BE2C (cell line): ENCODE measurements around the gene MFAP3. TPM values are rescaled to one million over a fixed set of nuclear protein-coding genes. Genes with fewer than 3 reads are reported as not detected.
A peak's percentile ranks its signal among the peaks of the same experiment; 100 is the strongest.

Experiments used
- DNase-seq: peaks from one replicate; pipeline ENCODE4 v3.0.0-alpha.2; 2020
- H3K27me3 ChIP-seq: fragments of 250-450 bp; sonication (Bioruptor Pico); 2 replicates; pipeline ENCODE4 v1.5.1; 2020; ENCODE audit warnings: mild to moderate bottlenecking
- H3K36me3 ChIP-seq: fragments of 250-450 bp; sonication (Bioruptor Pico); 2 replicates; pipeline ENCODE4 v1.5.1; 2020; ENCODE audit warnings: mild to moderate bottlenecking
- H3K4me1 ChIP-seq: fragments of 250-450 bp; sonication (Bioruptor Pico); 2 replicates; pipeline ENCODE4 v1.5.1; 2020
- H3K4me3 ChIP-seq: 2 replicates; pipeline ENCODE4 v1.5.1; 2011; ENCODE audit warnings: low read depth, low read length
- H3K9me3 ChIP-seq: fragments of 250-450 bp; sonication (Bioruptor Pico); 2 replicates; pipeline ENCODE4 v1.5.1; 2020
- CTCF ChIP-seq: IDR thresholded peaks from 2 replicates; pipeline ENCODE4 v1.5.1; 2012; ENCODE audit warnings: mild to moderate bottlenecking, low read depth, low read length
- polyA plus RNA-seq: library from polyadenylated mRNA; unstranded; fragments of >200 nt; gene quantifications from one replicate; pipeline ENCODE4 v1.2.1, GENCODE V29; 2012; ENCODE audit warnings: low read depth, missing spikeins; ENCODE audit not compliant: insufficient read length, insufficient read depth

MFAP3 gene
- polyA plus RNA-seq = 22.1 TPM

GRCh38 chr5:154038707-154039457 lies at the start of gene MFAP3, which contains the start of gene FAM114A2:
MFAP3 (plus strand) TSS chr5:154038967; CDS start chr5:154049723, 10,756 bp downstream.
FAM114A2 (minus strand) TSS chr5:154038910; CDS start chr5:154034953, 3,957 bp downstream.
- TF ChIP-seq CTCF = no peak

DNA sequence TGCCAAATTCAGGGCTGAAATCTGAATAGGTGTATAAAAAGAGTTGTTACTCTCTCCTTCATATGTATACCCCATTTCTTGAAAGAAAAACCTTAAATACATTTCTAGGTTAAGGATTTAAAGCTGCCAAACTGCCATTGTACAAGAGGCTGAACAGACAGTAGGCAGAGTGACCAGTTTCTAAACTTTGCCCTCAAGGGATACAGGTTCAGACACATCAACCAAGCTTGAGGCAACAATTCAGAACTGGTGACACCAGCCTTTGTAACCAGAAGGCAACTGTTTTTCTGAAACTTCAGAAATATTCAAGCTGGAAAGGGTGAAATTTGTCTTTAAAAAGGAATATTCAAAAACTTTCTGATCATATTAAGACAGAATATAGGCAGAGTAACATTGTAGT lies 47.6 kb upstream of the MFAP3 start:
- no peak for TF ChIP-seq CTCF
- H3K4me1 ChIP-seq = no peaks in the 10 kb centered on the region
- no peak for DNase-seq
- H3K4me3 ChIP-seq = no peak overlapping the region
- no peaks in the 10 kb centered on the region for H3K27me3 ChIP-seq
- H3K9me3 ChIP-seq = no peaks in the 10 kb centered on the region
- no peaks in the 10 kb centered on the region for H3K36me3 ChIP-seq

More at GRCh38 chr5:154038707-154039457, at the start of gene MFAP3, which contains the start of gene FAM114A2:
- peak; percentile 90 for DNase-seq
- Histone ChIP-seq H3K36me3 (no peaks in the 10 kb centered on the region), H3K4me3 (peak within 1 kb of the TSS; percentile 84), H3K9me3 (no peaks in the 10 kb centered on the region), H3K27me3 (no peaks in the 10 kb centered on the region), H3K4me1 (no peaks in the 10 kb centered on the region)

DNA sequence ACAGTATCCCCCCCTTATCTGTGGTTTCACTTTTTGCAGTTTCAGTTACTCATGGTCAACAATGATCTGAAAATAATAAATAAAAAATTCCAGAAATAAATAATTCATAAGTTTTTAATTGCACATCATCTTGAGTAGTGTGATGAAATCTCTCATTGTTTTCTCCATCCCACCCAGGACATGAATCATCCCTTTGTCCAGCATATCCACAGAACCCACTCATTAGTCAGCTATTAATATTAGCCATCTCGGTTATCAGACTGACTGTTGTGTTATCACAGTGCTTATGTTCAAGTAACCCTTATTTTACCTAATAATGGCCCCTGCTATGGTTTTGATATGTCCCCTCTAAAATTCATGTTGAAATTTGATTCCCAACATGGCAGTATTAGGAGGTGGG lies 40.8 kb upstream of the MFAP3 start:
- Histone ChIP-seq H3K4me1 (no peaks in the 10 kb centered on the region), H3K36me3 (peaks cover 6% of the 10 kb centered on the region; the same call in 1 of the 2 replicates), H3K27me3 (no peaks in the 10 kb centered on the region), H3K9me3 (no peaks in the 10 kb centered on the region; the same call in 1 of the 2 replicates), H3K4me3 (no peak overlapping the region)
- DNase-seq = no peak
- TF ChIP-seq CTCF = no peak

GRCh38 chr5:153998768-153999167 lies 40.0 kb upstream of the MFAP3 start:
- TF ChIP-seq CTCF = no peak
- no peak for DNase-seq
- no peaks in the 10 kb centered on the region; the same call in 1 of the 2 replicates for H3K9me3 ChIP-seq
- no peak overlapping the region for H3K4me3 ChIP-seq
- H3K27me3 ChIP-seq = no peaks in the 10 kb centered on the region
- peaks cover 6% of the 10 kb centered on the region; the same call in 1 of the 2 replicates for H3K36me3 ChIP-seq
- no peaks in the 10 kb centered on the region for H3K4me1 ChIP-seq

- H3K4me1 ChIP-seq = no peaks in the 10 kb centered on the region
- H3K4me3 ChIP-seq = no peak overlapping the region
- DNase-seq = no peak
- H3K27me3 ChIP-seq = no peaks in the 10 kb centered on the region
- H3K9me3 ChIP-seq = no peaks in the 10 kb centered on the region; the same call in 1 of the 2 replicates
- H3K36me3 ChIP-seq = peaks cover 6% of the 10 kb centered on the region; the same call in 1 of the 2 replicates
- no peak for TF ChIP-seq CTCF
Measured at GRCh38 chr5:153999995-154000394, 38.8 kb upstream of the MFAP3 start.

DNA sequence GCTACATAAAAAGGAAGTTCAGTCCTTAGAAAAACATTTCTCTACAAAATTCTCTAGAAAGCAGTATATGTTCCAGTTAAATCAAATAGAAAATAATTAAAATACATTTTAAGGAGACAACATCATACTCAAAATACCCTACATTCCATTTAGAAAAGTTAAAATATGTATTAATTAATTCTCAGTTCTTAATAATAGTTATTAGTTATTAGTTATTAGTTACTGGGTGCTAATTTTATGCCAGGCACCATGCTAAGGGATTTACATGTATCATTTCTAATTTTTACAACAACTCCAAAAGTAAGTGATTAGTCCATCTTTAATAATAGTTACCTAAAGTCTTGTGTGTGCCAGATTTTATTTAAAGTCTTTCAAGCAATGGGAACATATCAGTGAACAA lies 38.1 kb upstream of the MFAP3 start:
- Histone ChIP-seq H3K4me3 (no peak overlapping the region), H3K9me3 (no peaks in the 10 kb centered on the region; the same call in 1 of the 2 replicates), H3K36me3 (peaks cover 6% of the 10 kb centered on the region; the same call in 1 of the 2 replicates), H3K27me3 (no peaks in the 10 kb centered on the region), H3K4me1 (no peaks in the 10 kb centered on the region)
- TF ChIP-seq CTCF = no peak
- no peak for DNase-seq
